Activated naive CD8-positive, alpha-beta T cell treated with anti-CD3 and anti-CD28 coated beads, Interleukin-2, amount 10 ng/mL, durations not matched to agents 7 days and 5 days (primary cell): ENCODE results near the gene FDXR. TPM values are rescaled to one million over a fixed set of nuclear protein-coding genes. Genes with fewer than 3 reads are reported as not detected.

ENCODE experiments used
- ATAC-seq: fragments of 150-1000 bp; cut with Tn5 transposase; one replicate; pipeline ENCODE4 v1.10.0; 2021; ENCODE audit warnings: low read depth, moderate library complexity
- POLR2A ChIA-PET: fragments of 350-600 bp; sonication (Branson Sonifier 250); formaldehyde crosslinking; loops from one replicate; lab custom pipeline; 2021; ENCODE audit warnings: antibody characterized with exemption; lab: Charles Lee
- DNase-seq: peaks from one replicate; pipeline ENCODE4 v3.0.0; 2021
- H3K27ac Mint-ChIP-seq: one replicate; pipeline ENCODE4 v1.8.0; 2022; ENCODE audit warnings: mild to moderate bottlenecking, mixed read lengths
- H3K27me3 Mint-ChIP-seq: one replicate; pipeline ENCODE4 v1.8.0; 2022; ENCODE audit warnings: mild to moderate bottlenecking, moderate library complexity, mixed read lengths
- H3K36me3 Mint-ChIP-seq: one replicate; pipeline ENCODE4 v1.8.0; 2021; ENCODE audit warnings: mild to moderate bottlenecking, mixed read lengths
- H3K4me1 Mint-ChIP-seq: one replicate; pipeline ENCODE4 v1.8.0; 2021; ENCODE audit warnings: mixed read lengths
- H3K4me3 Mint-ChIP-seq: one replicate; pipeline ENCODE4 v1.8.0; 2022; ENCODE audit warnings: mild to moderate bottlenecking, moderate library complexity, mixed read lengths
- H3K9me3 Mint-ChIP-seq: one replicate; pipeline ENCODE4 v1.8.0; 2021; ENCODE audit warnings: mixed read lengths
- total RNA-seq, 2 experiments: library from RNA; stranded (reverse); gene quantifications; one replicate each; pipeline ENCODE4 v1.2.3, GENCODE V29; 2021

FDXR gene
- total RNA-seq, 2 experiments from 2014 or later, result 25.4 to 30.8 TPM

DNA sequence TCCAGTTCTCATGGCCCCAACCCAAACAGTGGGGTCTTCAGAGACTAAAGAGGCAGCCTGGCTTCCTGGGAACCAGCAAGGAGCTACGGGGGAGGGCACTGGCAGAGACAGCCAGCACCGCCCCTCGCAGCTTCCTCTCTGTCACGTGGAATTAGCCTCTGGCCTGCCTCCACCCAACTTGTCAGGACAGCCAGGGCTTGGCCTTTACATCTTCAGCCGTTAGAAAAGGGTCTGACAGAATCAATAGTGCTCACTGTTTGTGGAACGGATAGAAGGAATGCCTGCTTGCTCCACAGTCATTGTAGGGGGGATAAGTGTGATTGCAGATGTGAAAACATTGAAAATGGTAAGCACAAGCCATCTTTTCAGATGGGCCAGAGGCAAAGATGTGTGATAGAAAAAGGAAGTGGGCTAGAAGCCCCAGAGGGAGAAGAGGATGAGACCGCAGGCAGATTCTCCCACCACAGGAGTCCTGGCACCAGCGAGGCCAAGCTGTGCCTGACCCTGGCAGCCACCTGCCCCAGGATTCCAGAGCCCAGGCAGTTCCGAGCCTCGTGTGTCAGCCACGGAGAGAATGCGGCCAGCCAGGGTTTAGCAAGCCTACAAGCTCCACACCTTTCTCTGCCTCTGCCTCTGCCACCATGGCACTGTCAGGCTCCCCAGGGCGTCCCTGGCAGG, 31.7 kb downstream of the FDXR start:
- Mint-ChIP-seq H3K9me3 (no peaks in the 10 kb centered on the region), H3K27ac (peak overlapping the region; percentile 0), H3K36me3 (peaks cover 3% of the 10 kb centered on the region), H3K4me1 (peaks cover 15% of the 10 kb centered on the region), H3K4me3 (no peak overlapping the region), H3K27me3 (peaks cover 18% of the 10 kb centered on the region)
- DNase-seq (no peak), ATAC-seq (peak; percentile 24)
- POLR2A ChIA-PET, result no interaction called here

DNA sequence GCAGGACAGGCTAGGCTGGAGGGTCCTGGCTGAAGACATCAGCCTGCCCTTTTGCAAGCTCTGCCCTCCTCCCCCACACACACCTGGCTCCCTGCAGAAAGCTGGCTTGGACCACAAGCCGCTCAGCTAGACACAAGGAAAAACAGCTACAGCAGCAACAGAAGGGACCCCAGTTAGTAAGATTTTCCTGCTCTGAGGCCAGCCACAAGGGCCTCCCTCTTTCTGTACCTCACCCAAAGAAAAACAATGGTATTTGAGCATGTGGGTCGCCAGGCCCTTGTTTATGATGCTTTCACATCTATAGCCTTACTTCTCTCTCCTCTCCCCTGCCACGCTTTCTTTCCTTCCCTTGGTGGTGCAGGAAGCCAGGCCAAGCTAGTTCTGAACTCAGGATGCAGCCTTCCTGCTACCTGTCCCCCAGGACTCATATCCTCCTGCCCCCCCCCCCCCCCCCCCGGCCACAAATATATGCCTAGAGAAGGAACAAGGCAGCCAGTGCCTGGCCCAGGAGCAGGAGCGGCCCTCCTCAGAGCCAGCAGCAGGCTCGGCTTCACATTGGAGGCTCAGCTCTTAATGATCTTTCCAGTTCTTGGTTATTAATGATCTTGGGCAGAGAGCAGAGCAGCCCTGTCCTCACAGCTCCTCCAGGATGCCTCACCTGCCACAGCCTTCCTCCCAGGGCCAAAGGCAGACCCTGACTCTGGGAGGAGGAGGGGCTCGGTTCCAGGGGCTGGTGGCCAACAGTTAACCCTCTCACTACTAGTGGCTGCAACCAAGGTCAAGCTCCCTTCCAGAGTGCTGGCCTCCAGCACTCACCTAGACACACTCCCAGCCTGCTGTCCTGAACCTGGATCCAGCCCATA, 32.6 kb downstream of the FDXR start:
- peaks cover 5% of the 10 kb centered on the region for H3K36me3 Mint-ChIP-seq
- no peaks in the 10 kb centered on the region for H3K9me3 Mint-ChIP-seq
- peaks cover 15% of the 10 kb centered on the region for H3K4me1 Mint-ChIP-seq
- POLR2A ChIA-PET, result no interaction called here
- no peak overlapping the region for H3K4me3 Mint-ChIP-seq
- ATAC-seq (no peak), DNase-seq (no peak)
- no peak overlapping the region for H3K27ac Mint-ChIP-seq
- H3K27me3 Mint-ChIP-seq, result peaks cover 15% of the 10 kb centered on the region

DNA sequence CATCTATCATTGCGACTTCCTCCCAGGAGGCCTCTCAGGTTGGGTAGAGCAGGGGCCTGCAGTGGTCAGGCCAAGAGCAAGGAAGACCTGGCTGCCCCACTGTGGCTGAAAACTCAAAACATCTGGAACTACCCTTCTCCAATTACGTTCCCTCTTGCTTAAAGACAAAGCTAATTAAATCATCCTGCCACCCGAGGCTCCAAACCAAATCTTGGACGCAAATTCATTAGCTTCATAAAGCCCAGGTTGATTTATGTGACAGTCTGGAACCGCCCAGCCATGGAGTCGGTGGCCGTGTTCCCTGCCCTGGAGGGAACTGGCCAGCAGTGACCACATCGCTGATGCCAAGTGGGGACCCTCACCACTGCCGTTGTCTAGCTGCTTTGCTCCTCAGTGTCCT, 34.5 kb downstream of the FDXR start:
- no peak overlapping the region for H3K27ac Mint-ChIP-seq
- POLR2A ChIA-PET, result no interaction called here

DNA sequence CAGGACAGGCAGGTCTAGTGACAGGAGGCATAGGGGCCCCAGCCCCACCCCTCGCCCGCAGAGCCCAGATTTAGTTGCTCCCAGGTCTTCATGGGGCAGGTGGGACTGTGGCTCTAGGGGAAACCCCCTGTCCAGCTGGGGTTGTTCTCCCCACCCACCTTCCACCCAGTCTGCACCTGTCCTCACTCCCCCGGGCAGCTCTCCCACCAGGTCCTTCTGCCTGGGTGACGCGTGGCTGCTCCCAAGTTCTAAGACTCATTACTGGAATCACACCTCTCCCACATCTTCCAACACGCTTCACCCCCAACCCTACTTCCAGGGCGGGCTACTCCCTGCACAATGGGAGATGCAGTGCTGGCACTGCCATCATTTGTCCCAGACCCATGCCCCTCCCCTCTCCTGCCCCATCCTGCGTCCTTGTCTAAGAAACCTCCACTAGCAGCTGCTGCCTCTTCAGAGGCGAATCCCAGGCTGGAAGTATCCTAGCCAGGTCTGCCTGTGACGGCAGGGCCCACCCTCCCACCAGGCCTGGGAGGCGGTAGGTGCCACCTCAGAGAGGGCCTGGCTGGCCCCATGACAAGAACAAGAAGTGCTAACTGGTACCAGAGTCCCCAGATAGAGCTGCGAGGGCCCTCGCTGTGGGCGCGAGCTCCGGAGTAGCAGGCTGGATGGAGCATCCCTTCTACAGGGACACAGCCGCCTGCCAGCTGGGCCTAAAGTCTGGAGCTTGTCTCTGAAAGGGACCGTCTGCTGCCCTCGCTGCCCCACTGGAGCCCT, 35.9 kb downstream of the FDXR start:
- Mint-ChIP-seq H3K27me3 (peaks cover under 1% of the 10 kb centered on the region), H3K4me1 (peaks cover 15% of the 10 kb centered on the region), H3K27ac (no peak overlapping the region), H3K36me3 (peaks cover 5% of the 10 kb centered on the region), H3K9me3 (no peaks in the 10 kb centered on the region), H3K4me3 (no peak overlapping the region)
- POLR2A ChIA-PET, result no interaction called here
- DNase-seq, result no peak
- ATAC-seq, result no peak

More for the DNA sequence above, 34.5 kb downstream of the FDXR start:
- DNase-seq (no peak), ATAC-seq (no peak)
- H3K4me1 Mint-ChIP-seq, result peaks cover 15% of the 10 kb centered on the region
- peaks cover 7% of the 10 kb centered on the region for H3K27me3 Mint-ChIP-seq
- no peak overlapping the region for H3K4me3 Mint-ChIP-seq
- H3K36me3 Mint-ChIP-seq, result peaks cover 5% of the 10 kb centered on the region
- H3K9me3 Mint-ChIP-seq, result no peaks in the 10 kb centered on the region

DNA sequence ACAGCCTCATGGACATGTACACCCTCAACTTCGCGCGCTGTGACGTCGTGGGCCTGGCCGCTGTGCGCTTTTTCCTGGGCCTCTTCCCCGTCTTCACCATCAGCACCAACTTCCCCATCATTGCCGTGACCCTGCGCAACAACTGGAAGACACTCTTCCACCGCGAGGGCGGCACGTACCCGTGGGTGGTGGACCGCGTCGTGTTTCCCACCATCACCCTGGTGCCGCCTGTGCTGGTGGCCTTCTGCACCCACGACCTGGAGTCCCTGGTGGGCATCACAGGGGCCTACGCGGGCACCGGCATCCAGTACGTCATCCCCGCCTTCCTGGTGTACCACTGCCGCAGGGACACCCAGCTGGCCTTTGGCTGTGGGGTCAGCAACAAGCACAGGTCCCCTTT, 36.6 kb downstream of the FDXR start:
- no peak for DNase-seq
- Mint-ChIP-seq H3K36me3 (peaks cover 5% of the 10 kb centered on the region), H3K27me3 (no peaks in the 10 kb centered on the region), H3K27ac (no peak overlapping the region), H3K4me1 (peaks cover 14% of the 10 kb centered on the region), H3K9me3 (no peaks in the 10 kb centered on the region), H3K4me3 (no peak overlapping the region)
- POLR2A ChIA-PET, result no interaction called here
- no peak for ATAC-seq

DNA sequence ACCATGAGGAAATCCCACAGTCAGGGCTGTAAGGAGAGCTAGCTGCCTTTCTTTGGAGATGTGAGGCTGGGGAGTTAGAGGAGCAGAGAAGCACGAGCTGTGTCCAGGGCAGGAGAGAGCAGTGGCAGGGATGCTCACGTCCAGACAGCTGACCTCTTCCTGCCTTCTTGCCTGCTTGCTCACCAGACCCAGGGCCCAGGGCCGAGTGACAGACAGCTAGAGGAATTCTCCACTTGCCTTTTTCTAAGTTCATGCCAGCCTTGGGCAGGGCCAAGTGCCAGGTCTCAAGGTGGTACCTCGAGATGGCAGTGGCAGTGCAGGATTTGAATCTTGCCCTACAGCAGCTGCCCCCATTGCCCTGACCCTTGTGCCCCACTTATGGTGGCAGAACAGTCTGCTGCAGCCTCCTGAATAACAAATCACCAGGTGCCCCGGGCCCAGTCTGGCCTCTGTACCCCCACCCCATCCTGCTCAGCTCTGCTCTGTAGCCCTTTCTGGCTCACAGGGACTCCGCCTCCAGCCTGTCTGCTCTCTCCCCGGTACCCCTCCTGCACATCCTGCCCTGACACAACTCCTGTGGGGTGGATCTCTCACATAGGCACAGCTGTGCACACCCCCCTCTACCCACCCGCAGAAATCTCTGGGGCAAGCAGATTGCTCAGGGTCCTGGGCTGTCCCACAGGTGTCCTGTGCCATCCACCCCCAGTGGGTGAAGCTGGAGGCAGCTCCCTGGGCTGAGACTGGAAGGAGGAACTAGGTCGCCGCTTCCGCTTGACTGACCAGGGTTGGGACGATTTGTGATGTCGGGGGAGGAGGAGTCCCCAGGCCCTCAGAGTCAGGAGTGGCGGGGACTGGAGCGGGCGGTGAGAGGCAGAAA, 39.1 kb downstream of the FDXR start:
- ATAC-seq (no peak), DNase-seq (no peak)
- no peaks in the 10 kb centered on the region for H3K4me1 Mint-ChIP-seq
- peaks cover 5% of the 10 kb centered on the region for H3K36me3 Mint-ChIP-seq
- no peaks in the 10 kb centered on the region for H3K9me3 Mint-ChIP-seq
- H3K4me3 Mint-ChIP-seq, result no peak overlapping the region
- no peaks in the 10 kb centered on the region for H3K27me3 Mint-ChIP-seq
- no peak overlapping the region for H3K27ac Mint-ChIP-seq
- POLR2A ChIA-PET, result no interaction called here

DNA sequence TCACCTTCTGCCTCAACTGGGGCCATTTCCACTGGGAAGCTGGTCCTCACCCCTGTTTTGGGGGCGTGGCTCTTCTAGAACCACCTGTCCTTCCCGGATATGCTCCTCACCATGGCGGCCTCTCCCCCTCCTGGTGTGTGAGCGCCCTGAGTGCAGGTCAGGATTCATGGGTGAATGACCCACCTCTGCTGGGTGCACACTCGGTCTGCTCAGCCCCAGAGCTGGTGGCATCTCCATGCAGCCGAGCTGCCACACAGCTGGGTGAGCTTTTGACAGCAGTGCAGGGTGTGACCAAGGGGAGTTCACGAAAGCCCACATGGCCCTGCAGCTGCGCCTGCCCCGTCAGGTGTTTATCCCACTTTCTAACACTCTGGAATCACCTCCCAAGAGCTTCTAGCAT, 40.4 kb downstream of the FDXR start:
- POLR2A ChIA-PET, result no interaction called here
- Mint-ChIP-seq H3K9me3 (no peaks in the 10 kb centered on the region), H3K4me1 (no peaks in the 10 kb centered on the region), H3K36me3 (peaks cover 5% of the 10 kb centered on the region), H3K27ac (no peak overlapping the region), H3K4me3 (no peak overlapping the region), H3K27me3 (no peaks in the 10 kb centered on the region)
- DNase-seq (no peak), ATAC-seq (no peak)

DNA sequence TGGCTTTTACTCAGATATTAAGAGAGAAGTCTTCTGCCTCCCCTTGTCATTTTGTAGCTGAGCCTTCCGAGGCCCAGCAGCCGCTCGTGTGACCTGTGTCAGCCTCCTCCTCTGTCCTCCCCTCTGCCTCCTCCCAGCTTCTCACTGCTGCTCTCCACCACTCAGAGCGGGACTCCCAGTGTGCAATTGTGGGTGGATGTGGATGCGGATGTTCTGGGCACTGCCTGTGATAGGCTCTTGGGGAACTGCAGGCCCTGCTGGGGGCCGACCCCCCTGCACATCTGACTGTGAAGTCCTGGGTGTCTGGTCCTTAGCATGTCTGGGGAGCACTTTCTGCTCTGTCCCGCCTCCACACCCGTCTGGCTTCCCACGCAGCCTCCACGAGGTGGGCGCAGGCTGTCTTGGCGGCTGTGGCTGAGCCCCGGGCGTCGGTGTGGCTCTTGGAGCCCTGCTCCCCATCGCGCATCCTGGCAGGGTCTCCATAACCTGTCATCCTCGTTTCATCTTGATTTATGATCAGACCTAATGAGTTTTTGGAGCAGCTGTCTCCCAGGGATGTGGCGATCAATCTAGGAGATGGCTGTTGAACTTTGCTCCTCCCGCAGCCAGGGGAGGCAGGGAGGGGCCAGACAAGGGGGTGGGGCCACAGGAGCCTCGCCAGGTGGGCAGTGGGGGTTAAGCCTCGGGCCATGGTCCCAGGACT, 41.2 kb downstream of the FDXR start:
- POLR2A ChIA-PET, result no interaction called here
- Mint-ChIP-seq H3K36me3 (peaks cover 2% of the 10 kb centered on the region), H3K27ac (no peak overlapping the region), H3K4me3 (no peak overlapping the region), H3K27me3 (no peaks in the 10 kb centered on the region), H3K4me1 (no peaks in the 10 kb centered on the region), H3K9me3 (no peaks in the 10 kb centered on the region)
- ATAC-seq (no peak), DNase-seq (no peak)

DNA sequence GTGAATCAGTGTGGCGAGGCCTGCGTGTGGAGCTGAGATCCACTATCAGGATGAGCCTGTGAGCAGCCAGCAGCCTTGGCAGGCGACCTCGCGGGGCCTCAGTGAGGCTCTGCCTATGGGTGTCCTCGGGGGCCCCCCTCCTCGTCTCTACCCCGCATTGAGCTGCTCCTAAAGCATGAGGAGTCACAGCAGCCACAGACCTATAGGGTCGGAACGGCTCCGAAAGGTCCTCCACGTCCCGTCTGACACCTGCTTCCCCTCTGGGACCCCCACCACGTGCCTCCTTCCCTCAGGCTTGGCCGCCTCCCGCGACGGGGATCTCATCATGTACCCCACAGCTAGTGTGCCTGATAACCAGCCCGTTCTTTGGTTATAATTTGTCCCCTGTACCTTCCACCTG, 41.9 kb downstream of the FDXR start:
- Mint-ChIP-seq H3K36me3 (no peaks in the 10 kb centered on the region), H3K9me3 (no peaks in the 10 kb centered on the region), H3K4me3 (no peak overlapping the region), H3K27me3 (no peaks in the 10 kb centered on the region), H3K27ac (no peak overlapping the region), H3K4me1 (no peaks in the 10 kb centered on the region)
- DNase-seq (no peak), ATAC-seq (no peak)
- POLR2A ChIA-PET, result no interaction called here

DNA sequence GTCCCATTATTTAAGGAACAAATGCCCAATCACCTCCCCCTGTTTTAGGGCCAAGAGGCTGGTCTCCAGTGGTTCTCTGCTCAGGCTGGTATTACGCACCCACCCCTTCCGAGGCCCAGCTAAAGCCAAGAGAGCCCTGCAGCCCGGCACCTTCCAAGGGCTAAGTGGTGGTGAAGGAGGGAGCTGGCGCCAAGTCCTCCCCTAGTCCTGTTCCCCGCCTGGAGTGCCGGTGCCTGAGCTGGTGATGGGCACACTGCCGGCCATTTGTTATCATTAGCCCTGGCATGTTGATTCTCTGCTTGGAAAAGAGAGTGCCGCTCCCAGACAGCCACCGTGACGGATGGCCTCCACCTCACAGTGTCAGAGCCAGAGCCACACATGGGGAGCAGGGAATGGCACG, 45.0 kb downstream of the FDXR start:
- ATAC-seq, result no peak
- Mint-ChIP-seq H3K4me3 (no peak overlapping the region), H3K27ac (no peak overlapping the region), H3K4me1 (no peaks in the 10 kb centered on the region), H3K9me3 (no peaks in the 10 kb centered on the region), H3K36me3 (no peaks in the 10 kb centered on the region), H3K27me3 (no peaks in the 10 kb centered on the region)
- no peak for DNase-seq
- POLR2A ChIA-PET, result no interaction called here

DNA sequence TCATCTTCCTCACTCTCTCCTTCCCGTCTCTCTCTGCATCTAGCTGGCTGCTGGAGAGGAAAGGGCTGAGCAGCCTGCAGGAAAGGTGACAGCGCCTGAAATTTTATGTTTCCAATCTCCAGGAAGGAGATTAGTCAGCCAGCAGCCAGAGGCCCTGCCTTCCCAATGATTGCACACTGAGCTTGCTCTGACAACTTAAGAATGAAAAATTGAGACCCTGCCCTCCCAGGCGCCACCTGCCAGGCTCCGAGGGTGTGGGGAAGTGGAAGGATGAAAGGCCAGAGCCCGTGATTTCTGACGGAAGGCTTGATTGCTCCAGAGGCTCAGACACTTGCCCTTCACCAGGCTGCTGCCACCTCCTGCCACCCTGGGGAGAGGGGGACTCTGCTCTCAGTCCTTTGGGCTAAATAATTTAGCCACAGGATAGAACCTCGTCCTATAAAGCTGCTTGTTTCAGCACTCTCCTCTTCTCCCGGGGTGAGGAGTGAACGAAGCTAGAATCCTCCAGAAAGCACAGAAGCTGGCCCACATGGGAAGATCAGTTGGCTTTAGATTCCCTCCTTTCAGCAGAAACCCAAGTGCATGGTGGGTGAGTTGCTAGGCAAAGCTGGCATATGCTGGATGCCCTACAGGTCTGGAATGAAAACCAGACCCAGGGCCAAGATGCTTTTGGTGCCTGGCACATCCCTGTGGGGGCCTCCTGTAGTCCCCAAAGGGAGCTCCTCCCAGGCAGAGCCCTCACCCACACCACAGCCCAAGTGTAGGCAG, 46.7 kb downstream of the FDXR start:
- Mint-ChIP-seq H3K4me3 (no peak overlapping the region), H3K27me3 (no peaks in the 10 kb centered on the region), H3K4me1 (no peaks in the 10 kb centered on the region), H3K9me3 (no peaks in the 10 kb centered on the region), H3K36me3 (no peaks in the 10 kb centered on the region), H3K27ac (no peak overlapping the region)
- POLR2A ChIA-PET, result no interaction called here
- no peak for ATAC-seq
- no peak for DNase-seq
